Common myeloid progenitor, CD34-positive (primary cell): Measurements from ENCODE around the gene MGMT.

Source experiments
- CTCF ChIA-PET: fragments of 350-600 bp; sonication (Branson Sonifier 250); formaldehyde crosslinking; loops from one replicate; lab custom pipeline; 2021; ENCODE audit warnings: antibody characterized with exemption; lab: Charles Lee
- POLR2A ChIA-PET: fragments of 350-600 bp; sonication (Branson Sonifier 250); formaldehyde crosslinking; loops from one replicate; lab custom pipeline; 2021; ENCODE audit warnings: antibody characterized with exemption; lab: Charles Lee
- DNase-seq, 3 donors: peaks; one replicate each; pipeline versions ENCODE4 v3.0.0 to v3.0.0-alpha.2; 2013
- H3K27ac ChIP-seq, 2 experiments: 1 replicate in 1 of 2; 2 replicates in 1 of 2; pipeline ENCODE4 v1.7.0; 2013; ENCODE audit warnings: inconsistent platforms in 2 of 2, low read length in 2 of 2, mild to moderate bottlenecking in 2 of 2, low read depth in 1 of 2, moderate library complexity in 1 of 2; ENCODE audit not compliant: severe bottlenecking in 2 of 2, insufficient read depth in 1 of 2, poor library complexity in 1 of 2
- H3K27me3 ChIP-seq, 5 experiments: replicated peaks in 2 of 5; 1 replicate in 3 of 5; 2 replicates in 2 of 5; pipeline versions ENCODE4 v1.6.1 to v1.7.0; 2013; ENCODE audit warnings: low read length in 4 of 5, mild to moderate bottlenecking in 2 of 5, moderate library complexity in 2 of 5, inconsistent platforms in 1 of 5; ENCODE audit not compliant: insufficient read depth in 5 of 5, control insufficient read depth in 4 of 5
- H3K36me3 ChIP-seq, 4 experiments: 1 replicate in 2 of 4; 2 replicates in 2 of 4; pipeline versions ENCODE4 v1.6.1 to v1.7.0; 2013; ENCODE audit warnings: low read length in 3 of 4, control low read depth in 1 of 4, mild to moderate bottlenecking in 1 of 4; ENCODE audit not compliant: control insufficient read depth in 4 of 4, insufficient read depth in 4 of 4
- H3K4me1 ChIP-seq, 4 experiments: 1 replicate in 3 of 4; 2 replicates in 1 of 4; pipeline versions ENCODE4 v1.6.1 to v1.7.1; 2013; ENCODE audit warnings: low read length in 3 of 4, mild to moderate bottlenecking in 3 of 4, control low read depth in 1 of 4, inconsistent platforms in 1 of 4, moderate library complexity in 1 of 4; ENCODE audit not compliant: control insufficient read depth in 4 of 4, insufficient read depth in 4 of 4; ENCODE audit errors: control extremely low read depth in 1 of 4
- H3K4me3 ChIP-seq, 7 experiments: 1 replicate in 4 of 7; 2 replicates in 3 of 7; pipeline versions ENCODE4 v1.5.1 to v1.7.0; 2013; ENCODE audit warnings: mild to moderate bottlenecking in 7 of 7, low read length in 6 of 7, moderate library complexity in 6 of 7, inconsistent platforms in 2 of 7, low read depth in 2 of 7, control low read depth in 1 of 7; ENCODE audit not compliant: insufficient read depth in 4 of 7, control insufficient read depth in 1 of 7; ENCODE audit errors: extremely low read depth in 1 of 7
- H3K9me3 ChIP-seq, 5 experiments: 1 replicate in 4 of 5; 2 replicates in 1 of 5; pipeline versions ENCODE4 v1.6.1 to v1.7.1; 2013; ENCODE audit warnings: low read length in 4 of 5, mild to moderate bottlenecking in 2 of 5, inconsistent platforms in 1 of 5, low read depth in 1 of 5, moderate library complexity in 1 of 5; ENCODE audit not compliant: control insufficient read depth in 4 of 5, insufficient read depth in 2 of 5; ENCODE audit errors: control extremely low read depth in 1 of 5
- WGBS: methylation state at CpG from one replicate; pipeline ENCODE4 v1.1.5; 2013; ENCODE audit not compliant: insufficient coverage; 5-methylcytosine and 5-hydroxymethylcytosine counted together

Gene MGMT

DNA sequence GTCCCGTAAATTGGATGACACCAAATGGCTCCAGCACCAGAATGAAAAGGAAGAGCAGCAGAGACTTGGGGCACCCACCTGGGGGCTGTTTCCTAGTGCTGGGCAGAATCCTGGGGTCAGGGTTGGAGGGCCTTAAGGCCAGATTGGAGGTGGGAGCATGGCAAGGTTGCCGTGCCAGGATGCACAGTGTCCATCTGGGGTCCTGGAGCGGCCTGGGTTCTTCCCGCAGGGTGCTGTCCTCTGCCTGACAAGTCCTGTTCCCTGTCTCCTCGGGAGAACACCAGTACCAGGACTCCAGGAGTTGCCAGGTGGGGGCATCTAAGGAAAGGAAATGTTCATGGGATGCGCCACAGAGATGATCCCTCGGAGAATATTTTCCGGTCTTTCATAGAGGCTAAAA is 42.8 kb downstream of the MGMT start:
- 82% methylated on average over 8 of the region's 8 CpGs for WGBS
- no peak for DNase-seq
- Histone ChIP-seq H3K27ac (no peak overlapping the region), H3K36me3 (no peaks in the 10 kb centered on the region), H3K27me3 (no peaks in the 10 kb centered on the region), H3K9me3 (peaks cover 0 to 39% (median 14%) of the 10 kb centered on the region in 5 experiments), H3K4me3 (no peak overlapping the region), H3K4me1 (peaks cover 0 to 11% (median 1%) of the 10 kb centered on the region in 4 experiments)
- ChIA-PET CTCF (no interaction called here), POLR2A (no interaction called here)

- Histone ChIP-seq H3K4me1 (peaks cover 0 to 12% (median 1%) of the 10 kb centered on the region in 4 experiments), H3K36me3 (no peaks in the 10 kb centered on the region), H3K27ac (no peak overlapping the region), H3K27me3 (no peaks in the 10 kb centered on the region), H3K4me3 (no peak overlapping the region), H3K9me3 (peaks cover 0 to 39% (median 14%) of the 10 kb centered on the region in 5 experiments)
- CTCF ChIA-PET: no interaction called here
- POLR2A ChIA-PET: no interaction called here
- no peak for DNase-seq
- WGBS: 85% methylated on average over 13 of the region's 13 CpGs
Measured at GRCh38 chr10:129511086-129511485, 44.0 kb downstream of the MGMT start.

DNA sequence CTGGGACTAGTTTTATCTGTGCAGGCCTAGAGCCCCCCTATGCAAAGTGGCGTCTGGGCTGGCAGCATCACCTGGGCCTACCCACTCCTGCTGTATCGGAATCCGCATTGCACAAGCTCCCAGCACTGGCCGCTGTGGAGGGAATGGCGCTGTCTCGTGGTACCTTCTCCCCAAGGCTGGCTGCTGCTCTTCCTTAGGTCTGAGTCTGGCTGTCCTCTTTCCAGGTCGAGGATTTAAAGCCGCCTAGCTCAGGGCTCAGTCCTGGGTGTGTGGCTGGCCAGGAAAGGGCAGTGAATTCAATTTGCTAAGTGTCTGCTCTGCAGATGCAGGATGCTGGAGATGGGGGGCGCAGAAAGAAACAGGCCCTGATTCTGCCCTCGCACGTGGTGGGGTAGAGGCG is 44.7 kb downstream of the MGMT start:
- no peak for DNase-seq
- 92% methylated on average over 12 of the region's 12 CpGs for WGBS

GRCh38 chr10:129513312-129513711 is 46.3 kb downstream of the MGMT start:
- H3K36me3 ChIP-seq: no peaks in the 10 kb centered on the region
- peaks cover 0 to 23% (median 0%) of the 10 kb centered on the region in 5 experiments for H3K9me3 ChIP-seq
- POLR2A ChIA-PET: no interaction called here
- H3K4me1 ChIP-seq: peaks cover 0 to 5% (median 1%) of the 10 kb centered on the region in 4 experiments
- DNase-seq: no peak
- H3K4me3 ChIP-seq: no peak overlapping the region
- H3K27ac ChIP-seq: no peak overlapping the region
- H3K27me3 ChIP-seq: no peaks in the 10 kb centered on the region
- WGBS: 83% methylated on average over 6 of the region's 8 CpGs
- CTCF ChIA-PET: no interaction called here

More for the DNA sequence above, 44.7 kb downstream of the MGMT start:
- no peak overlapping the region for H3K4me3 ChIP-seq
- H3K27ac ChIP-seq: no peak overlapping the region
- peaks cover 0 to 38% (median 12%) of the 10 kb centered on the region in 5 experiments for H3K9me3 ChIP-seq
- peaks cover 0 to 12% (median 1%) of the 10 kb centered on the region in 4 experiments for H3K4me1 ChIP-seq
- no peaks in the 10 kb centered on the region for H3K27me3 ChIP-seq
- POLR2A ChIA-PET: no interaction called here
- CTCF ChIA-PET: no interaction called here
- H3K36me3 ChIP-seq: no peaks in the 10 kb centered on the region

DNA sequence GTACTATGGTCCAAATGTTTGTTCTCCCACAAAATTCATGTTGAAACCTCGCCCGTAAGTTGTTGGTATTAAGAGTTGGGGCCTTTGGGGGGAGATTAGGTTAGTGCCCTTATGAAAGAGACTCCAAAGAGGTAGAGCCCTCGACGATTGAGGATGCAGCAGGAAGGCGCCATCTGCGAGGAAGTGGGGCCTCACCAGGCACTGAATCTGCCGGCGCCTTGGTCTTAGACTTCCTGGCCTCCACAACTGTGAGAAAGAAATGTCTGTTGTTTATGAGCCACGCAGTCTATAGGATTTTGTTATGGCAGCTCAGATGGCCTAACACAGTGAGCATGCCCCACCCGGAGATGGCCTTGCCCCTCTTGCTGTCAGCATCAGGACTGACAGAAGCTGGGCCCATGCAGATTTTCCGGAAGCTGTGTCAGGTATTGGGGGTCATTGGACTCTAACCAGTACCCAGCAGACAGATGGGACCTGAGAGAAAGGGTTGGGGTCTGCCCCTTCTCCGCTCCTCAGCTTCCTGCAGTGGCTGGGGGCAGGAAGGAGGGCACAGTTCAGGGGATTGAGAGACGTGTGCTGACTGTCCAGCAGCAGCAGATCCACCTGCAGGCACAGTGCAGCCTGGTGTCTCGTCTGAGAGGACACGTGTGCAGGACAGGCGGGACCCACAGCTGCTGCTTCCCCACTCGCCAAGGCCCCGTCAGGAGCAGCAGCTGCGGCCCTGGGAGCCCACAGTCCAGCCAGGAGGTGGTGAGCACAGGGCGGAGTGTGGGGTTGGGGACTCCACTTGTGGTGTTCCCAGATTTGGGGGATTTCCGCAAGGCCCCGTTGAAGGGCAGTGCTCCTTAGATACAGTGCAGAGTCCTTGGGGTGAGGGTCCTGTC is 47.8 kb downstream of the MGMT start:
- Histone ChIP-seq H3K4me1 (peaks cover 0 to 5% (median 1%) of the 10 kb centered on the region in 4 experiments), H3K27ac (no peak overlapping the region), H3K4me3 (no peak overlapping the region), H3K27me3 (no peaks in the 10 kb centered on the region), H3K9me3 (peaks cover 0 to 19% (median 0%) of the 10 kb centered on the region in 5 experiments), H3K36me3 (peaks cover 0 to under 1% (median 0%) of the 10 kb centered on the region in 4 experiments)
- 76% methylated on average over 19 of the region's 22 CpGs for WGBS
- ChIA-PET CTCF (no interaction called here), POLR2A (no interaction called here)
- DNase-seq: peak in 2 of 3 donors; percentile 9 to 17

GRCh38 chr10:129516846-129517679 is 50.0 kb downstream of the MGMT start:
- Histone ChIP-seq H3K27me3 (no peaks in the 10 kb centered on the region), H3K4me3 (no peak overlapping the region), H3K27ac (no peak overlapping the region), H3K4me1 (peaks cover 0 to 5% (median 1%) of the 10 kb centered on the region in 4 experiments), H3K36me3 (peaks cover 0 to 2% (median 0%) of the 10 kb centered on the region in 4 experiments), H3K9me3 (peaks cover 0 to 5% (median 0%) of the 10 kb centered on the region in 5 experiments)
- CTCF ChIA-PET: no interaction called here
- POLR2A ChIA-PET: no interaction called here
- no peak for DNase-seq
- 93% methylated on average over 19 of the region's 26 CpGs for WGBS
